H1 (cell line): ENCODE results near the gene ASIC2. TPM values are rescaled to one million over a fixed set of nuclear protein-coding genes. Genes with fewer than 3 reads are reported as not detected.

Source experiments
- CTCF ChIA-PET: fragments of 300-600 bp; sonication (Branson Sonifier 250); formaldehyde crosslinking; loops from one replicate; lab custom pipeline; 2021; ENCODE audit not compliant: partially characterized antibody; lab: Charles Lee
- POLR2A ChIA-PET: fragments of 300-600 bp; sonication (Branson Sonifier 250); formaldehyde crosslinking; loops from one replicate; lab custom pipeline; 2021; ENCODE audit warnings: inconsistent platforms; ENCODE audit not compliant: partially characterized antibody; lab: Charles Lee
- DNase-seq, 2 experiments: peaks; one replicate each; pipeline versions ENCODE4 v3.0.0 to v3.0.0-alpha.2; 2010 to 2022; ENCODE audit warnings: low spot score in 2 of 2, low read depth in 1 of 2, mixed read lengths in 1 of 2
- FAIRE-seq: peaks from 2 replicates; lab custom pipeline; 2011; peaks lifted over from hg19 to GRCh38; lab: Jason Lieb, UNC
- H2AFZ ChIP-seq: 2 replicates; pipeline ENCODE4 v1.8.1; 2012; ENCODE audit warnings: low read length, inconsistent platforms
- H2AK5ac ChIP-seq: 2 replicates; pipeline ENCODE4 v1.6.1; 2013; ENCODE audit warnings: low read depth, low read length
- H2BK120ac ChIP-seq: replicated peaks from 2 replicates; pipeline ENCODE3; 2013; ENCODE audit warnings: low read depth, low read length, inconsistent platforms
- H2BK12ac ChIP-seq: 2 replicates; pipeline ENCODE4 v1.6.1; 2013; ENCODE audit warnings: low read depth, low read length
- H2BK15ac ChIP-seq: 2 replicates; pipeline ENCODE4 v1.6.1; 2013; ENCODE audit warnings: low read length
- H2BK20ac ChIP-seq: 2 replicates; pipeline ENCODE4 v1.6.1; 2013; ENCODE audit warnings: low read length
- H2BK5ac ChIP-seq: 2 replicates; pipeline ENCODE4 v1.6.1; 2013; ENCODE audit warnings: low read depth, low read length
- H3K14ac ChIP-seq: 2 replicates; pipeline ENCODE4 v1.6.1; 2013; ENCODE audit warnings: inconsistent platforms; ENCODE audit not compliant: insufficient read length
- H3K18ac ChIP-seq: 2 replicates; pipeline ENCODE4 v1.6.1; 2013; ENCODE audit warnings: low read length; ENCODE audit errors: extremely low read depth
- H3K23ac ChIP-seq: 2 replicates; pipeline ENCODE4 v1.6.1; 2013; ENCODE audit warnings: inconsistent platforms; ENCODE audit not compliant: insufficient read length
- H3K23me2 ChIP-seq: 2 replicates; pipeline ENCODE4 v1.6.1; 2013; ENCODE audit warnings: low read depth, low read length
- H3K27ac ChIP-seq: 2 replicates; pipeline ENCODE4 v1.6.1; 2011; ENCODE audit warnings: low read depth, low read length, inconsistent platforms
- H3K27me3 ChIP-seq, 4 experiments: replicated peaks in 1 of 4; 1 replicate in 1 of 4; 2 replicates in 3 of 4; pipeline versions ENCODE4 v1.6.1 to v1.8.1; 2011 to 2013; ENCODE audit warnings: low read length in 3 of 4, mild to moderate bottlenecking in 3 of 4, inconsistent platforms in 2 of 4, mixed read lengths in 2 of 4, moderate library complexity in 1 of 4; ENCODE audit not compliant: control insufficient read depth in 3 of 4, insufficient read depth in 3 of 4; ENCODE audit errors: extremely low read depth in 1 of 4
- H3K36me3 ChIP-seq, 4 experiments: 2 replicates each; pipeline versions ENCODE4 v1.6.1 to v1.8.1; 2011 to 2013; ENCODE audit warnings: mild to moderate bottlenecking in 4 of 4, low read length in 3 of 4, moderate library complexity in 2 of 4, control low read depth in 1 of 4, inconsistent platforms in 1 of 4; ENCODE audit not compliant: insufficient read depth in 4 of 4, control insufficient read depth in 2 of 4
- H3K4ac ChIP-seq: replicated peaks from 2 replicates; pipeline ENCODE3; 2013; ENCODE audit warnings: low read length, low read depth, mixed read lengths, inconsistent platforms; ENCODE audit not compliant: insufficient read length
- H3K4me1 ChIP-seq, 4 experiments: replicated peaks in 1 of 4; 1 replicate in 1 of 4; 2 replicates in 3 of 4; pipeline versions ENCODE4 v1.6.1 to v1.8.1; 2011 to 2013; ENCODE audit warnings: low read length in 3 of 4, inconsistent platforms in 2 of 4, mixed read lengths in 1 of 4; ENCODE audit not compliant: insufficient read depth in 4 of 4, control insufficient read depth in 3 of 4
- H3K4me2 ChIP-seq, 2 experiments: 2 replicates each; pipeline versions ENCODE4 v1.6.1 to v1.8.1; 2011 to 2013; ENCODE audit warnings: low read depth in 2 of 2, low read length in 2 of 2, control low read depth in 1 of 2, inconsistent platforms in 1 of 2, mild to moderate bottlenecking in 1 of 2; ENCODE audit not compliant: insufficient read depth in 1 of 2
- H3K4me3 ChIP-seq, 4 experiments: fragments of 200-600, 300-600 bp in 1 of 4; sonication (generic), shearing (Covaris generic), sonication (Bioruptor Twin) in 1 of 4; 2 replicates each; pipeline versions ENCODE4 v1.5.1 to v1.8.1; 2011 to 2016; ENCODE audit warnings: low read length in 4 of 4, low read depth in 3 of 4, control low read depth in 2 of 4, inconsistent platforms in 2 of 4, mild to moderate bottlenecking in 2 of 4, mixed read lengths in 1 of 4, moderate library complexity in 1 of 4; ENCODE audit not compliant: insufficient read depth in 2 of 4; ENCODE audit errors: extremely low read depth in 1 of 4
- H3K56ac ChIP-seq: replicated peaks from 2 replicates; pipeline ENCODE3; 2013; ENCODE audit warnings: low read depth, mild to moderate bottlenecking, mixed read lengths, low read length, inconsistent platforms; ENCODE audit not compliant: insufficient read length
- H3K79me1 ChIP-seq: 2 replicates; pipeline ENCODE4 v1.6.1; 2013; ENCODE audit warnings: low read depth, low read length, control low read depth
- H3K79me2 ChIP-seq, 2 experiments: 2 replicates each; pipeline versions ENCODE4 v1.6.1 to v1.8.1; 2012 to 2013; ENCODE audit warnings: low read length in 2 of 2, mild to moderate bottlenecking in 2 of 2, inconsistent platforms in 1 of 2; ENCODE audit not compliant: insufficient read depth in 2 of 2, control insufficient read depth in 1 of 2
- H3K9ac ChIP-seq, 4 experiments: replicated peaks in 1 of 4; 1 replicate in 1 of 4; 2 replicates in 3 of 4; pipeline versions ENCODE4 v1.6.1 to v1.8.1; 2011 to 2013; ENCODE audit warnings: low read depth in 3 of 4, low read length in 3 of 4, control low read depth in 2 of 4, mild to moderate bottlenecking in 2 of 4, moderate library complexity in 2 of 4, inconsistent platforms in 1 of 4; ENCODE audit errors: extremely low read depth in 1 of 4
- H3K9me3 ChIP-seq, 2 experiments: 2 replicates each; pipeline versions ENCODE4 v1.6.1 to v1.8.1; 2012 to 2013; ENCODE audit warnings: mild to moderate bottlenecking in 2 of 2, moderate library complexity in 2 of 2, control low read depth in 1 of 2, inconsistent platforms in 1 of 2, low read depth in 1 of 2, low read length in 1 of 2, mixed read lengths in 1 of 2; ENCODE audit not compliant: insufficient read depth in 2 of 2
- H4K20me1 ChIP-seq, 2 experiments: replicated peaks in 1 of 2; 2 replicates each; pipeline versions ENCODE3 to v1.8.1; 2011 to 2013; ENCODE audit warnings: inconsistent platforms in 2 of 2, low read length in 2 of 2, mild to moderate bottlenecking in 1 of 2; ENCODE audit not compliant: insufficient read depth in 2 of 2, control insufficient read depth in 1 of 2
- H4K5ac ChIP-seq: 2 replicates; pipeline ENCODE4 v1.6.1; 2013; ENCODE audit warnings: low read length, low read depth, mixed read lengths, inconsistent platforms; ENCODE audit not compliant: insufficient read length
- H4K8ac ChIP-seq: 2 replicates; pipeline ENCODE4 v1.8.0; 2013; ENCODE audit warnings: mild to moderate bottlenecking, moderate library complexity, low read length, inconsistent platforms; ENCODE audit not compliant: insufficient read depth; ENCODE audit errors: extremely low read depth
- H4K91ac ChIP-seq: replicated peaks from 2 replicates; pipeline ENCODE3; 2013; ENCODE audit warnings: low read length, mixed read lengths, inconsistent platforms; ENCODE audit not compliant: insufficient read length
- CEBPB ChIP-seq: IDR thresholded peaks from 2 replicates; pipeline ENCODE4 v1.6.1; 2012; ENCODE audit warnings: low read depth, low read length
- EZH2 ChIP-seq: fragments of 200-600 bp; sonication (generic); IDR thresholded peaks from 2 replicates; pipeline ENCODE4 v1.7.1; 2012; ENCODE audit warnings: low read depth, mild to moderate bottlenecking, moderate library complexity, low read length, inconsistent platforms; ENCODE audit not compliant: severe bottlenecking
- JUN ChIP-seq: IDR thresholded peaks from 2 replicates; pipeline ENCODE4 v1.6.1; 2011; ENCODE audit warnings: low read depth, mild to moderate bottlenecking, improper control_type of control experiment, low read length
- NANOG ChIP-seq: IDR thresholded peaks from 2 replicates; pipeline ENCODE4 v1.6.1; 2011; ENCODE audit warnings: low read length, low read depth, mild to moderate bottlenecking, inconsistent platforms; ENCODE audit not compliant: insufficient read depth, poor library complexity, severe bottlenecking
- SAP30 ChIP-seq: fragments of 300-600 bp; sonication (generic); IDR thresholded peaks from 2 replicates; pipeline ENCODE4 v1.7.1; 2012; ENCODE audit warnings: low read length, moderate library complexity, mild to moderate bottlenecking, inconsistent platforms; ENCODE audit not compliant: insufficient read depth, insufficient replicate concordance
- TEAD4 ChIP-seq: IDR thresholded peaks from 2 replicates; pipeline ENCODE4 v1.6.1; 2012; ENCODE audit warnings: low read depth, low read length, inconsistent platforms, mixed read lengths
- YY1 ChIP-seq: IDR thresholded peaks from 2 replicates; pipeline ENCODE4 v1.6.1; 2011; ENCODE audit warnings: low read depth, mild to moderate bottlenecking, low read length
- WGBS, 2 experiments: shearing (Covaris generic) in 1 of 2; methylation state at CpG; one replicate each; pipeline versions ENCODE4 v1.1.6 to v1.1.7; 2013 to 2015; ENCODE audit warnings: low lambda C conversion rate in 2 of 2, mixed read lengths in 2 of 2, inconsistent platforms in 1 of 2, low coverage in 1 of 2, missing lambda C conversion rate in 1 of 2; ENCODE audit not compliant: insufficient replicate concordance in 2 of 2, insufficient coverage in 1 of 2, insufficient read length in 1 of 2; ENCODE audit errors: extremely low coverage in 1 of 2, missing lambda C conversion rate in 1 of 2; 5-methylcytosine and 5-hydroxymethylcytosine counted together
- polyA plus RNA-seq, 7 experiments: library from polyadenylated mRNA; depleted of rRNA in 3 of 7; stranded (reverse) in 5 of 7; unstranded in 2 of 7; fragments of >200 nt in 5 of 7; fragments of 200-250 nt in 2 of 7; gene quantifications; 1 replicate in 5 of 7; 2 replicates in 1 of 7; 4 replicates in 1 of 7; pipeline versions ENCODE4 v1.2.1 to v1.2.3, GENCODE V29; 2011 to 2013; ENCODE audit warnings: missing spikeins in 2 of 7, mixed read lengths in 2 of 7
- total RNA-seq: library from RNA; stranded (reverse); fragmentation: NEBNext Ultra II Directional; extraction: Animal tissue kit (Norgen Biotek cat#: 25700); gene quantifications from 2 replicates; pipeline ENCODE4 v1.2.1, GENCODE V29; 2021

The ASIC2 gene
- total and polyA plus RNA-seq, 2 of the 8 experiments (the other 6 are each of a cell fraction or from before 2014, with no cell fraction given): 0.86 to 1.2 TPM

DNA sequence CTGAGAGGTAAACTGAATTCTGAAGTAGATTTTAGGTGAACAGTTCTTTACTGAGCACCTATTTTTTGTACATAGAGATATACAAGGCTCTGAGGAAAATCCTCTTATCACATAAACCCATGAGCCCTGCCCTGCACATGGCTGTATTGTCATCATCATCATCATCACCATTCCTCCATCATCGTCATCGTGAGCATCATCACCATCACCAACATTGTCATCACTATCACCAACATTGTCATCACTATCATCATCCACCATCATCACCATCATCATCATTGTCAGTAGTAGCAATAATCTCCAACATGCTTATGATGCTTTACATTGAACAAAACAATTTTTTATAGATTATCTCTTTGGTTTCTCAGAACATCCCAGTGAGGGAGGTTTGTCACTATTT lies 20.7 kb downstream of the ASIC2 start:
- no peak overlapping the region for H3K4ac ChIP-seq
- CTCF ChIA-PET: interaction anchor here (0.9 to 1.3 kb wide), 4 partner anchors 12 to 223 kb away, joined by 3 to 4 read pairs (median 3); no protein-coding TSS in a partner anchor
- FAIRE-seq: no peak

More for the DNA sequence above, 20.7 kb downstream of the ASIC2 start:
- no peak overlapping the region for H3K4me3 ChIP-seq
- H4K20me1 ChIP-seq: peaks cover 0 to 1% of the 10 kb centered on the region in 2 experiments
- no peaks in the 10 kb centered on the region for H3K9me3 ChIP-seq
- H3K79me2 ChIP-seq: no peaks in the 10 kb centered on the region
- H3K79me1 ChIP-seq: no peaks in the 10 kb centered on the region
- no peak overlapping the region for H3K4me2 ChIP-seq
- H3K4me1 ChIP-seq: no peaks in the 10 kb centered on the region
- no peak overlapping the region; the same call in 1 of the 2 replicates for H2BK15ac ChIP-seq
- no peak overlapping the region for H4K91ac ChIP-seq
- H3K23me2 ChIP-seq: peaks cover 2% of the 10 kb centered on the region; the same call in 1 of the 2 replicates
- no peak overlapping the region for H3K23ac ChIP-seq
- H3K9ac ChIP-seq: no peak overlapping the region
- H2AK5ac ChIP-seq: no peak overlapping the region; the same call in 1 of the 2 replicates
- H2BK12ac ChIP-seq: no peak overlapping the region
- no peak overlapping the region for H2BK5ac ChIP-seq
- H3K18ac ChIP-seq: no peak overlapping the region
- no peak overlapping the region for H2AFZ ChIP-seq
- POLR2A ChIA-PET: no interaction called here
- TF ChIP-seq EZH2 (no peak), SAP30 (no peak), TEAD4 (no peak), JUN (no peak), CEBPB (no peak), YY1 (no peak), NANOG (no peak)
- WGBS, 2 experiments: 97% methylated on average over 2 of the region's 2 CpGs; no CpG with 5 or more reads in 1 of the 2 experiments
- no peak overlapping the region for H3K56ac ChIP-seq
- no peaks in the 10 kb centered on the region for H3K36me3 ChIP-seq
- H3K27ac ChIP-seq: no peak overlapping the region
- no peak overlapping the region for H4K8ac ChIP-seq
- H2BK20ac ChIP-seq: no peak overlapping the region
- no peak overlapping the region for H4K5ac ChIP-seq
- no peak overlapping the region for H2BK120ac ChIP-seq
- DNase-seq: no peak
- H3K14ac ChIP-seq: no peak overlapping the region
- peaks cover 0 to 2% (median 0%) of the 10 kb centered on the region in 4 experiments; a peak in 1 of 7 replicates for H3K27me3 ChIP-seq
